GM21717 (cell line): Measurements from ENCODE around the gene CYP4V2.
"Not testable (repeated sequence)": the region's sequence is repeated elsewhere in the genome, so short reads cannot be mapped to it uniquely, and the experiment has no call there.

Experiments used
- ATAC-seq: cut with Tn5 transposase; IDR thresholded peaks from one replicate; pipeline ENCODE4 v1.9.1; 2021; ENCODE audit warnings: mild to moderate bottlenecking, moderate library complexity; ENCODE audit not compliant: unreplicated experiment

Gene CYP4V2

GRCh38 chr4:186227744-186228513 lies 36.6 kb downstream of the CYP4V2 start:
- ATAC-seq: no peak

GRCh38 chr4:186228514-186228894 lies 37.1 kb downstream of the CYP4V2 start:
- no peak for ATAC-seq

GRCh38 chr4:186234367-186234766 lies 43.0 kb downstream of the CYP4V2 start:
- no peak for ATAC-seq

- no peak for ATAC-seq
Observed at GRCh38 chr4:186236126-186236525, 44.8 kb downstream of the CYP4V2 start.

GRCh38 chr4:186240452-186240847 lies 49.1 kb downstream of the CYP4V2 start:
- ATAC-seq: no peak

- ATAC-seq: no peak
Observed at GRCh38 chr4:186240848-186241491, 49.6 kb downstream of the CYP4V2 start.

GRCh38 chr4:186241616-186242015 lies 50.2 kb downstream of the CYP4V2 start:
- no peak for ATAC-seq

- ATAC-seq: not testable (repeated sequence)
Observed at GRCh38 chr4:186242031-186242430, 50.7 kb downstream of the CYP4V2 start.

GRCh38 chr4:186243331-186243730 lies 52.0 kb downstream of the CYP4V2 start:
- no peak for ATAC-seq

- ATAC-seq: no peak
Observed at GRCh38 chr4:186244835-186245234, 53.5 kb downstream of the CYP4V2 start.

GRCh38 chr4:186247062-186247752 lies 55.8 kb downstream of the CYP4V2 start:
- ATAC-seq: not testable (repeated sequence)

- ATAC-seq: no peak
Observed at GRCh38 chr4:186248643-186249042, 57.3 kb downstream of the CYP4V2 start.

GRCh38 chr4:186249785-186250754 lies 58.7 kb downstream of the CYP4V2 start:
- no peak for ATAC-seq

GRCh38 chr4:186250760-186251159 lies 59.4 kb downstream of the CYP4V2 start:
- ATAC-seq: no peak

GRCh38 chr4:186255122-186255521 lies 63.8 kb downstream of the CYP4V2 start:
- no peak for ATAC-seq

GRCh38 chr4:186258216-186258811 lies 66.9 kb downstream of the CYP4V2 start:
- ATAC-seq: no peak

- ATAC-seq: no peak
Observed at GRCh38 chr4:186260117-186260503, 68.7 kb downstream of the CYP4V2 start.
